NAMALWA (cell line): ENCODE data around the gene GMDS.
"Not testable (repeated sequence)": the region's sequence is repeated elsewhere in the genome, so short reads cannot be mapped to it uniquely, and the experiment has no call there.

Experiments
- DNase-seq: peaks from one replicate; pipeline ENCODE4 v3.0.0-alpha.2; 2015; ENCODE audit warnings: low spot score

The GMDS gene

GRCh38 chr6:1679688-1680068 is 565.7 kb downstream of the GMDS start:
- no peak for DNase-seq

DNA sequence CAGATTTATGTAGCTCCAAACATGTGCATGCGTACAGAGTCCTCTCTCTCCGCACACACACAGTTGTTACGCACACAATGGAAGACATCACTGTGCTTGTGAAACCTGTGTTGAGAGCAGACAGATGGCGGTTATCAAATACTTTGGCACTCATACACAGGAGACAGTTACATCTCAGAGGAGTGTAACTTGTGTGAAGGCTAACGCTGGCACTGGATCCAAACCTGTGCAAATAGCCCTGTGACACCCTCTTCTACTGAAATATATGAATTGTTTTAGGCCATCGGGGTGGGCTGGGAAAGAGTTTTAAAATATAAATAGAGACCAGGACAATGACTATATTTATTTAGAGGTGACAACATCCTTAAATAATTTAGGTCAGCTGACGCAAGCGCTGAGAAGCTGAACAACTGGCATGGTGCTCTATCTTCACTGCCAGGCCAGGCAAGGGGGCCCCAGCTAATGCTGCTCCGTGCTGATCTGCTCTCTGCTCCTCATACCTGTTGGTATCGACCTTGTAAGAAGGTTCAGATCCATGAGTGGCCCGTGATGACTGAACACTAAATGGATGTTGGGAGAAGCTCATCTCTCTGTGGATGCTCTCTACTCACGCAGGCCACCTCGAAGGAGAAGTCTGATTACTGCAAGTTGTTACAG is 566.2 kb downstream of the GMDS start:
- DNase-seq, result no peak

- no peak for DNase-seq
Observed at GRCh38 chr6:1678201-1678600, 567.2 kb downstream of the GMDS start.

- DNase-seq, result no peak
Observed at GRCh38 chr6:1672379-1672778, 573.0 kb downstream of the GMDS start.

GRCh38 chr6:1670711-1671462 is 574.5 kb downstream of the GMDS start:
- no peak for DNase-seq

DNA sequence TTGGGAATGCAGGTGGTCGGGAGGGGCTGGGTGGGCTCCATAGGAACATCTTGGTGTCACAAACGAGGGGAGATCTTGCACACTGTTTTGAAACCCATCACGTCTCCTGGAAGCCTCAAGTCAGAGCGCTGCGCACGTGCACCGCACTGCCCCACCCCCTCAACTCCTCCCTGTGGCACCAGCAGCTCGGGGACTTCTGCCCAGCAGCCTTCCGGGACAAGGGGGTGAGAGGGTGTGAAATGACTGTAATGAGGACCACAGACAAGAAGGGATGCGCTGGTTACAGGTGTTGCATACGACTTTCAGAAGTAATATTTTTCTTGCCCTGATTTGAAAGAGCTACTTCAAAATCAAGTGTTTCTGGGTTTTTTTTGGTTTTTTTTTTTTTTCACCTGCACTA is 575.4 kb downstream of the GMDS start:
- DNase-seq, result no peak

GRCh38 chr6:1668456-1668855 is 576.9 kb downstream of the GMDS start:
- DNase-seq, result not testable (repeated sequence)

DNA sequence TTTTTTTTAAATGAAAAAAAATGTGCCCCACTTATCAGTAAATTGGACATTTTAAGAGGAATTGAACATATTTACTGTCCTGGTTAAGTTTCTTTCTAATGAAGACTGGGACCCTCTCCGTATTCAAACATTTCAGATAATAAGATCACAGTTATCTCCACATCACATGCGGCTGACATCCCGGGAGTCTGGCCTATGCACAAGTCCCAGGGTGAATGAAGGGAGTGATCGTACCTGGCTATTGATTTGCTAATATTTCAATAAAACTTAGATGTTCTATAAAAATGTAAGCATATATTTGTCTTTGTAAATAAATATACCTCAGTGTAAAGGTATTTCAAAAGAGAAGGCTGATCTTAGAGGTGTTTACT is 577.6 kb downstream of the GMDS start:
- DNase-seq, result no peak

- no peak for DNase-seq
Observed at GRCh38 chr6:1667012-1667804, 578.2 kb downstream of the GMDS start.

DNA sequence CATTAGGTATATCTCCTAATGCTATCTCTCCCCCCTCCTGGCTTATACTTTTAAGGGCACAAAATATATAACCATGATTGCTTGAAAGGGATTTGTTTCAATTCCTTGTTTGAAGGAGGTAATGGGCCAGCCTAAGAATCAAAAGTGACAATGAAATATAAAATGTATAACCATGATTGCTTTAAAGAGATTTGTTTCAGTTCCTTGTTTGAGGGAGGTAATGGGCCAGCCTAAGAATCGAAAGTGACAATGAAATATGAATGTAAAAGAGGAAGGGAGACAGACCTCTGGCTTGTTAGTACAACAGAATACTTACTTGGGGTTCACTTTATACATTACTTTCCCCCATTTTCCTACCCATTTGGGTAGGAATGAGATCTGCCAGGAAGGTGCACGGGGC is 580.2 kb downstream of the GMDS start:
- peak; percentile 55 for DNase-seq

- no peak for DNase-seq
Observed at GRCh38 chr6:1664329-1664728, 581.1 kb downstream of the GMDS start.

- DNase-seq, result no peak
Observed at GRCh38 chr6:1663511-1663910, 581.9 kb downstream of the GMDS start.

- no peak for DNase-seq
Observed at GRCh38 chr6:1662534-1662933, 582.9 kb downstream of the GMDS start.

DNA sequence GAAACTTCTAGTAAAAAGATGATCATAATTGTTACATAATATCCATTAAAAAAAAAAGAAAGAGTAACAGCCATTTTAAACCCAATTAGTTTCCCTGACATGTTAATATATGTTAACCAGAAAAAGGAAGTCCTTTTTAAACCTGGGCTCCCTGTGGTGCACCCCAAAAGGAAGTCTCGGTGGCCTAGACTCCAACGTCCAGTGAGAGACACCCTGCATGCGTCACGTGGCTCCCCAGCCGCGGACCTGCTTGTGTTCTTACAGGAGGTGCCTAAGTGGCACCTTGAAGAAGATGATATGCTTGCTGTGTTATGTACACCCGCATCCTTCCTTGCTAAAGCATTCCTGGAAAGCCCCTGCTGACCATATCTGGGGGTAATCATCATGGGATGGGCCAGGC is 585.6 kb downstream of the GMDS start:
- DNase-seq, result no peak

- DNase-seq, result no peak
Observed at GRCh38 chr6:1658212-1659005, 587.0 kb downstream of the GMDS start.

- DNase-seq, result no peak
Observed at GRCh38 chr6:1657771-1658165, 587.6 kb downstream of the GMDS start.

DNA sequence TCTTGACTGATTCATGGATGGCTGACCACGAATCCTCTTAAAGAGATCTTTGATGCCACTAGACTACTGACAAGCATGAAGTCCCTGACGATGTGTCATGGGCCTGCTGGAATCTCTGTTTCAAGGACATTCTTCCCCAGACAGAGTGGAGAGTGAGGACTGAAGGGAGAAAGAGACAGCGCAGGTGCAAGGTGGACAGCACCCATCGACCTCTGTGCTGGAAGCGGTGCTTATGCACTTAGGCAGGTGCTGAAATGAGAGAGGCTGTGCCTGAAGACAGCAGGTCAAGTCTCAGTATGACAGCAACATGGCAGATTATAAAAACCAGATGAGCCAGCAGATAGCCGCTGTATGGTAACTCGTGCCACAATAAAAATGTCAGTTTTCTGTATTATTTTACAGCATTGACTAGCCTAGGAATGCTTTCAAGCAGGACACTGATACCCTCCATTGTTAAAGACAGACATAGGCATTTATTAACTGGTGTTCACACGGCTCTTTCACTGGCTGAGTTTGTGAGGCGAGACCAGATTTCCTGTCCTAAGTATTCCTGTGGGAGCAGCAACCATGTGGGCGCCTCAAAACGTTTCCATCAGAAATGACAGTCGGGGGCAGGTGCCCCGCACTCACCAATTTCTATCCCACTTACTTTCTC is 588.2 kb downstream of the GMDS start:
- DNase-seq, result no peak

GRCh38 chr6:1654054-1654453 is 591.4 kb downstream of the GMDS start:
- no peak for DNase-seq

- DNase-seq, result no peak
Observed at GRCh38 chr6:1652842-1653241, 592.6 kb downstream of the GMDS start.

GRCh38 chr6:1651362-1651761 is 594.0 kb downstream of the GMDS start:
- no peak for DNase-seq

- DNase-seq, result no peak
Observed at GRCh38 chr6:1645466-1646185, 599.8 kb downstream of the GMDS start.
